OCI-LY7 (cell line): ENCODE results near the gene CDKN2B-AS1. TPM values are rescaled to one million over a fixed set of nuclear protein-coding genes. Genes with fewer than 3 reads are reported as not detected.

Experiments used
- BruUV-seq: library from RNA; stranded (reverse); fragments of 400-500 nt; replicated peaks from 2 replicates; lab custom pipeline; 2021; lab: Mats Ljungman, UMichigan
- CTCF ChIA-PET: fragments of 300-600 bp; sonication (Branson Sonifier 250); formaldehyde crosslinking; loops from one replicate; lab custom pipeline; 2022; ENCODE audit warnings: antibody characterized with exemption; ENCODE audit not compliant: unreplicated experiment; lab: Charles Lee
- POLR2A ChIA-PET: fragments of 300-600 bp; sonication (Branson Sonifier 250); formaldehyde crosslinking; loops from one replicate; lab custom pipeline; 2022; ENCODE audit warnings: antibody characterized with exemption; lab: Charles Lee
- DNase-seq: peaks from one replicate; pipeline ENCODE4 v3.0.0-alpha.2; 2015; ENCODE audit warnings: low spot score
- H2AFZ ChIP-seq: fragments of 200-600 bp; sonication (generic), shearing (Covaris generic); 2 replicates; pipeline ENCODE4 v1.6.1; 2014; ENCODE audit warnings: mild to moderate bottlenecking, antibody characterized with exemption, low read length, moderate library complexity
- H3K27ac ChIP-seq: fragments of 200-600 bp; sonication (generic); 2 replicates; pipeline ENCODE4 v1.5.1; 2014; ENCODE audit warnings: mixed run types, low read depth, mild to moderate bottlenecking, moderate library complexity, low read length, inconsistent platforms; ENCODE audit not compliant: poor library complexity, severe bottlenecking
- H3K36me3 ChIP-seq: fragments of 200-600 bp; sonication (generic); 2 replicates; pipeline ENCODE4 v1.6.1; 2014; ENCODE audit warnings: mild to moderate bottlenecking, antibody characterized with exemption, low read length, moderate library complexity, mixed read lengths; ENCODE audit not compliant: insufficient read depth
- H3K4me1 ChIP-seq: fragments of 200-600 bp; sonication (generic); 2 replicates; pipeline ENCODE4 v1.5.1; 2014; ENCODE audit warnings: mild to moderate bottlenecking, low read length; ENCODE audit not compliant: insufficient read depth, poor library complexity, severe bottlenecking
- H3K4me2 ChIP-seq: fragments of 200-600 bp; sonication (generic); 2 replicates; pipeline ENCODE4 v1.6.1; 2014; ENCODE audit warnings: mild to moderate bottlenecking, low read length
- H3K4me3 ChIP-seq: fragments of 200-600 bp; sonication (generic); 2 replicates; pipeline ENCODE4 v1.5.1; 2014; ENCODE audit warnings: mild to moderate bottlenecking, low read depth, low read length; ENCODE audit not compliant: poor library complexity, severe bottlenecking
- H3K79me2 ChIP-seq: fragments of 200-600 bp; sonication (generic); 2 replicates; pipeline ENCODE4 v1.6.1; 2016; ENCODE audit warnings: low read depth, mild to moderate bottlenecking, low read length, moderate library complexity, mixed read lengths; ENCODE audit not compliant: insufficient read depth
- H3K9me2 ChIP-seq: fragments of 200-600 bp; sonication (generic); 2 replicates; pipeline ENCODE4 v1.6.1; 2016; ENCODE audit warnings: mild to moderate bottlenecking, low read length, mixed read lengths; ENCODE audit not compliant: insufficient read depth
- H3K9me3 ChIP-seq: fragments of 200-600 bp; sonication (generic); 2 replicates; pipeline ENCODE4 v1.6.1; 2014; ENCODE audit warnings: mild to moderate bottlenecking, mixed run types, low read length, mixed read lengths
- H4K20me1 ChIP-seq: fragments of 200-600 bp; sonication (generic); 2 replicates; pipeline ENCODE4 v1.6.1; 2014; ENCODE audit warnings: mild to moderate bottlenecking, antibody characterized with exemption, low read length, moderate library complexity, mixed read lengths; ENCODE audit not compliant: insufficient read depth
- EZH2phosphoT487 ChIP-seq: fragments of 200-600 bp; sonication (generic); IDR thresholded peaks from 2 replicates; pipeline ENCODE4 v1.6.1; 2018; ENCODE audit warnings: low read depth, borderline replicate concordance, mild to moderate bottlenecking, mixed run types, antibody characterized with exemption, low read length, moderate library complexity, mixed read lengths
- intact Hi-C: fragments of 100-400 bp; cut with micrococcal nuclease; formaldehyde crosslinking; loops from one replicate; pipeline ENCODE4 v1.10.0; 2022; ENCODE audit not compliant: unreplicated experiment
- total RNA-seq, 2 experiments: library from RNA; depleted of rRNA in 1 of 2; stranded (reverse); fragments of >200 nt in 1 of 2; shearing (Covaris generic) in 1 of 2; gene quantifications; 2 replicates each; pipeline ENCODE4 v1.2.3, GENCODE V29; 2014 to 2022
- TF ChIP-seq, protein P1 (sequence below): fragments of 200-600 bp; sonication (generic); conservative IDR thresholded peaks from 2 replicates; pipeline ENCODE4 v1.5.1; 2014; ENCODE audit warnings: mild to moderate bottlenecking, antibody characterized with exemption, low read length, moderate library complexity, mixed read lengths

CDKN2B-AS1 gene
- total RNA-seq, 2 experiments from 2014 or later = 20.4 to 24.3 TPM

- Histone ChIP-seq H3K4me1 (no peaks in the 10 kb centered on the region), H3K9me2 (no peaks in the 10 kb centered on the region), H4K20me1 (no peaks in the 10 kb centered on the region), H3K9me3 (no peaks in the 10 kb centered on the region; the same call in 1 of the 2 replicates), H3K36me3 (no peaks in the 10 kb centered on the region), H3K4me2 (no peak overlapping the region), H3K27ac (no peak overlapping the region), H2AFZ (no peak overlapping the region), H3K4me3 (no peak overlapping the region), H3K79me2 (no peaks in the 10 kb centered on the region)
- no peak for TF ChIP-seq EZH2phosphoT487
- TF ChIP-seq, protein P1, sequence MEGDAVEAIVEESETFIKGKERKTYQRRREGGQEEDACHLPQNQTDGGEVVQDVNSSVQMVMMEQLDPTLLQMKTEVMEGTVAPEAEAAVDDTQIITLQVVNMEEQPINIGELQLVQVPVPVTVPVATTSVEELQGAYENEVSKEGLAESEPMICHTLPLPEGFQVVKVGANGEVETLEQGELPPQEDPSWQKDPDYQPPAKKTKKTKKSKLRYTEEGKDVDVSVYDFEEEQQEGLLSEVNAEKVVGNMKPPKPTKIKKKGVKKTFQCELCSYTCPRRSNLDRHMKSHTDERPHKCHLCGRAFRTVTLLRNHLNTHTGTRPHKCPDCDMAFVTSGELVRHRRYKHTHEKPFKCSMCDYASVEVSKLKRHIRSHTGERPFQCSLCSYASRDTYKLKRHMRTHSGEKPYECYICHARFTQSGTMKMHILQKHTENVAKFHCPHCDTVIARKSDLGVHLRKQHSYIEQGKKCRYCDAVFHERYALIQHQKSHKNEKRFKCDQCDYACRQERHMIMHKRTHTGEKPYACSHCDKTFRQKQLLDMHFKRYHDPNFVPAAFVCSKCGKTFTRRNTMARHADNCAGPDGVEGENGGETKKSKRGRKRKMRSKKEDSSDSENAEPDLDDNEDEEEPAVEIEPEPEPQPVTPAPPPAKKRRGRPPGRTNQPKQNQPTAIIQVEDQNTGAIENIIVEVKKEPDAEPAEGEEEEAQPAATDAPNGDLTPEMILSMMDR = no peak
- BruUV-seq = no TSS peak
- ChIA-PET POLR2A (interaction anchor here (0.6 to 1.3 kb wide), 5 partner anchors 10 to 76 kb away, joined by 3 to 4 read pairs (median 3); no protein-coding TSS in a partner anchor), CTCF (no interaction called here)
- intact Hi-C loops = no loop called here
- DNase-seq = no peak
Measured at GRCh38 chr9:22117511-22118384, 123.2 kb downstream of the CDKN2B-AS1 start.

DNA sequence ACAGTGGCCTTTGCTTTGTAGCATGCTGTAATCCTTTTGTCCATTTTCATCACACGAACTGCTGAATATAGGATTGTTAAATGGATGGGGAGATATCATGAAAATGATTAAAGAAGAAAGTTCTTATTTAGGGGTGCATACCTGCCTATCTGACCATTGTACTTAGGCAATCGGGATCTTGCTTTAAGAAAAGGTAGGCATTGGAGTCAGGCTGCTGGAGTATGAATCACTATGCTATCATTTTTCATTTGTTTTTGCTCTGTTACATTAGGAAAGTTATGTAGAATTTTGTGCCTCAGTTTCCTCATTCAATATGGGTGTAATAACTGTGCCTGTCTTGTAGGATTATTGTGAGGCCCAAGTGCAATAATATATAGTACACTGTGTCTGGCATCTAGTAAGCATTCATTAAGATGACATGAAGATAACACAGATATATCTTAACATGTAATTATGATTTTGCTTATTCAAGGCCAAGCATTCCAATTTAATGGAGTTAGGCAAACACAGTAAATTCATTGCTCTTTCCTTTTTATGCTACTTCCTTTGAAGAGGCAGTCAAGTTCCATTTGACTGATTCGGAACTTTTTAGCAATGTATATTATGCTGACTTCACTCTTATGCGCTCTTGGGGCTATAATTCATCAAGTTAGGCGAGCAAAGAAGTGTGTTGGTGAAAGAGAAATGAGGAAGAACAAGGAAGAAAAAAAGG is 124.4 kb downstream of the CDKN2B-AS1 start:
- H3K4me3 ChIP-seq = no peak overlapping the region
- H3K36me3 ChIP-seq = no peaks in the 10 kb centered on the region
- POLR2A ChIA-PET = interaction anchor here (0.5 to 1.3 kb wide), 7 partner anchors 11 to 743 kb away, joined by 3 to 5 read pairs (median 3); no protein-coding TSS in a partner anchor
- no peaks in the 10 kb centered on the region for H3K4me1 ChIP-seq
- CTCF ChIA-PET = interaction anchor here (1.0 kb wide), 1 partner anchor 14 kb away, joined by 5 read pairs; no protein-coding TSS in a partner anchor
- no peak overlapping the region for H3K27ac ChIP-seq
- no TSS peak for BruUV-seq
- no peaks in the 10 kb centered on the region; the same call in 1 of the 2 replicates for H3K9me3 ChIP-seq
- H3K9me2 ChIP-seq = no peaks in the 10 kb centered on the region
- no peak for DNase-seq
- no peak for TF ChIP-seq EZH2phosphoT487
- TF ChIP-seq, protein P1 = no peak
- no peak overlapping the region for H2AFZ ChIP-seq
- H3K4me2 ChIP-seq = no peak overlapping the region
- H4K20me1 ChIP-seq = no peaks in the 10 kb centered on the region
- intact Hi-C loops = no loop called here
- no peaks in the 10 kb centered on the region for H3K79me2 ChIP-seq
